ENCODE results near the gene GRM1. TPM values are rescaled to one million over a fixed set of nuclear protein-coding genes. Genes with fewer than 3 reads are reported as not detected.

The GRM1 gene
- total and polyA plus RNA-seq, 2 donors (not counting 3 experiments of a cell fraction or from before 2014, with no cell fraction given), result 0.07 TPM; not detected in 1

DNA sequence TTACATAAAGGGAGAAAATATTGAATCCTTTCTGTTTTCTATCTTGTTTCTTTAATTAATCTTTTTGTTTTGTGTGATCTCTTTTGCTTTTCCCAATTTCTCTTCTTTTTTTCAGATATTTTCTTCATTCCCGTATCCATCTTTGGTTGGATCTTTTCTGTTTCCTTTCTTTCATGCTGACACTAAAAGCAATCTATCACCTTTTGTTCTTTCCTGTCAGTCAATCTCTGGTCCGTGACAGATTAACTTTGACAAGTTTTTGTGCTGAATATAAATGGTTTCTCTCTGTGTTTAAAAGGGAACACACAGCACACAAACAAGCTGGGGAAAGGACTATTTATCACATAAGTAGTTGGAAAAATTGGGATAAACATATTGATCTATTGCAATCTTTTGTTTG is 162.8 kb downstream of the GRM1 start:
- POLR2A ChIA-PET, result no interaction called here
- intact Hi-C loops (cut with micrococcal nuclease) (no loop called here), dilution Hi-C loops (cut with MboI; ENCODE audit: extremely low pct_ligation_motif_present, low sequenced_read_pairs) (no loop called here)
- CTCF ChIA-PET, result no interaction called here
- no peak for TF ChIP-seq JUN (IDR thresholded peaks at IDR 0.05; ENCODE audit: borderline replicate concordance, insufficient read depth, insufficient read length, low read depth)
- TF ChIP-seq POLR2A (IDR thresholded peaks at IDR 0.05; ENCODE audit: low read depth, low read length), result no peak
- no peak for TF ChIP-seq GATA2 (IDR thresholded peaks at IDR 0.05; ENCODE audit: insufficient read depth, insufficient read length, low read depth, low read length)
- TF ChIP-seq MYC (IDR thresholded peaks at IDR 0.05; ENCODE audit: low read depth, low read length), result no peak
- TF ChIP-seq FOS (IDR thresholded peaks at IDR 0.05; ENCODE audit: borderline replicate concordance, insufficient read depth, low read length), result no peak
- TF ChIP-seq, protein P1, sequence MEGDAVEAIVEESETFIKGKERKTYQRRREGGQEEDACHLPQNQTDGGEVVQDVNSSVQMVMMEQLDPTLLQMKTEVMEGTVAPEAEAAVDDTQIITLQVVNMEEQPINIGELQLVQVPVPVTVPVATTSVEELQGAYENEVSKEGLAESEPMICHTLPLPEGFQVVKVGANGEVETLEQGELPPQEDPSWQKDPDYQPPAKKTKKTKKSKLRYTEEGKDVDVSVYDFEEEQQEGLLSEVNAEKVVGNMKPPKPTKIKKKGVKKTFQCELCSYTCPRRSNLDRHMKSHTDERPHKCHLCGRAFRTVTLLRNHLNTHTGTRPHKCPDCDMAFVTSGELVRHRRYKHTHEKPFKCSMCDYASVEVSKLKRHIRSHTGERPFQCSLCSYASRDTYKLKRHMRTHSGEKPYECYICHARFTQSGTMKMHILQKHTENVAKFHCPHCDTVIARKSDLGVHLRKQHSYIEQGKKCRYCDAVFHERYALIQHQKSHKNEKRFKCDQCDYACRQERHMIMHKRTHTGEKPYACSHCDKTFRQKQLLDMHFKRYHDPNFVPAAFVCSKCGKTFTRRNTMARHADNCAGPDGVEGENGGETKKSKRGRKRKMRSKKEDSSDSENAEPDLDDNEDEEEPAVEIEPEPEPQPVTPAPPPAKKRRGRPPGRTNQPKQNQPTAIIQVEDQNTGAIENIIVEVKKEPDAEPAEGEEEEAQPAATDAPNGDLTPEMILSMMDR (IDR thresholded peaks at IDR 0.05; ENCODE audit: extremely low read depth in 1 of 2, insufficient read depth in 1 of 2, low read depth in 1 of 2, low read length in 2 of 2), result no peak
- TF ChIP-seq, protein P2, sequence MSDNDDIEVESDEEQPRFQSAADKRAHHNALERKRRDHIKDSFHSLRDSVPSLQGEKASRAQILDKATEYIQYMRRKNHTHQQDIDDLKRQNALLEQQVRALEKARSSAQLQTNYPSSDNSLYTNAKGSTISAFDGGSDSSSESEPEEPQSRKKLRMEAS (IDR thresholded peaks at IDR 0.05; ENCODE audit: insufficient read depth, insufficient read length), result no peak
- no peak for TF ChIP-seq EZH2 (IDR thresholded peaks at IDR 0.05; ENCODE audit: borderline replicate concordance, low read depth, low read length, severe bottlenecking)
- no peak for TF ChIP-seq POLR2AphosphoS5 (IDR thresholded peaks at IDR 0.05; ENCODE audit: insufficient read depth, low read depth, low read length)
- Histone ChIP-seq H3K9me1 (replicated peaks; ENCODE audit: control insufficient read depth, extremely low read depth, insufficient read depth, low read length) (no peaks in the 10 kb centered on the region), H3K4me3 (replicated peaks in 1 of 3; ENCODE audit: insufficient read depth in 1 of 3, low read depth in 1 of 3, low read length in 3 of 3) (no peak overlapping the region), H4K20me1 (replicated peaks; ENCODE audit: control insufficient read depth, extremely low read depth, insufficient read depth, low read length) (no peaks in the 10 kb centered on the region), H3K4me1 (ENCODE audit: control insufficient read depth, extremely low read depth, insufficient read depth, low read length) (no peaks in the 10 kb centered on the region), H2AFZ (ENCODE audit: low read depth, low read length) (no peak overlapping the region), H3K27ac (ENCODE audit: insufficient read depth, low read depth, low read length) (no peak overlapping the region), H3K9ac (replicated peaks; ENCODE audit: extremely low read depth, insufficient read depth, low read length) (no peak overlapping the region), H3K36me3 (ENCODE audit: control insufficient read depth in 2 of 2, extremely low read depth in 1 of 2, insufficient read depth in 2 of 2, low read length in 2 of 2) (no peaks in the 10 kb centered on the region), H3K4me2 (ENCODE audit: insufficient read depth, low read length) (no peak overlapping the region), H3K27me3 (ENCODE audit: control insufficient read depth in 2 of 2, insufficient read depth in 2 of 2, low read length in 2 of 2) (no peaks in the 10 kb centered on the region), H3K9me3 (replicated peaks; ENCODE audit: control insufficient read depth, insufficient read depth, low read length) (no peaks in the 10 kb centered on the region), H3K79me2 (ENCODE audit: control insufficient read depth, insufficient read depth, low read length) (no peaks in the 10 kb centered on the region)
- no peak for DNase-seq (ENCODE audit: low read depth, low spot score)
- BruUV-seq (replicated peaks), result no TSS peak
- FAIRE-seq, result no peak

All from endothelial cell of umbilical vein (primary cell).